GM13977 (cell line): ENCODE results near the gene BRSK1.

Source experiments
- DNase-seq: peaks from one replicate; pipeline ENCODE4 v3.0.0; 2012; ENCODE audit warnings: low spot score
- in situ Hi-C: fragments of 300-500 bp; cut with MboI; formaldehyde crosslinking; loops from one replicate; pipeline ENCODE4 v1.12.0; 2022; ENCODE audit warnings: low sequenced_read_pairs, low pct_unique_long_range_greater_than_20kb, mixed read lengths, inconsistent platforms; ENCODE audit not compliant: unreplicated experiment
- TF ChIP-seq, protein P1 (sequence below): IDR thresholded peaks from 2 replicates; pipeline ENCODE4 v1.5.1; 2012; ENCODE audit warnings: mild to moderate bottlenecking, control low read depth; ENCODE audit not compliant: insufficient read depth; ENCODE audit errors: extremely low read depth, missing control alignments

The BRSK1 gene

DNA sequence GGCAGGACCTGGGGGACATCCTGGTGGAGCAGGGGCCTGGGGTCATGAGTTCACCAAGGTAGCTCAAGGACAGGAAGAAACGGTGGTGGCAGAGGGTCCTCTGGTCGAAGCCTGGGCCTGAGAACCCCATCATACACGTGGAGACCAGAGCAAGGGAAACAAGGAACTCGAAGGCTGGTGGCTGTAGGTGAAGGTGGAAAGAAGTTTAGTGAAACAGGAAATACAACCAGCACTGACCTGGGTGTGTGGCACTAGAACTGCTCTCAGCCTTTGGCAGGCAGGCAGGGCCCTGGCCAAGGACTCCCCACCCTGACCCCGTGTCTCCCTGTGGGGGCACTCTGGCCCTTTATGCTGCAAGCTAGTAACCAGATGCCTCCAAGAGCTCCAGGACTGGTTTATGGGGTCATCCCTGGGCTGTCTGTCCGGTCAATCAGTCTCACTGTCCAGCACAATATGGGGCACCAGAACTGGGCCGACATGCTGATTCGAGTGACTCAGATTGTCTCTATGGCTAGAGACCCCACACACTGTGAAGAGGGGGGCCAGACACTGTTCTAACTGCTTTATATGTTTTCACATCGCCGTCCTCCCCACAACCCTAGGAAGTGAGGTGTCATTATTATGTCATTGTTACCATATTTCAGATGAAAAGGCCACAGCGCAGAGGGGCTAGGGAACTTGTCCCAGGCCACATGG lies 67.0 kb downstream of the BRSK1 start:
- no peak for DNase-seq
- in situ Hi-C loops = no loop called here

DNA sequence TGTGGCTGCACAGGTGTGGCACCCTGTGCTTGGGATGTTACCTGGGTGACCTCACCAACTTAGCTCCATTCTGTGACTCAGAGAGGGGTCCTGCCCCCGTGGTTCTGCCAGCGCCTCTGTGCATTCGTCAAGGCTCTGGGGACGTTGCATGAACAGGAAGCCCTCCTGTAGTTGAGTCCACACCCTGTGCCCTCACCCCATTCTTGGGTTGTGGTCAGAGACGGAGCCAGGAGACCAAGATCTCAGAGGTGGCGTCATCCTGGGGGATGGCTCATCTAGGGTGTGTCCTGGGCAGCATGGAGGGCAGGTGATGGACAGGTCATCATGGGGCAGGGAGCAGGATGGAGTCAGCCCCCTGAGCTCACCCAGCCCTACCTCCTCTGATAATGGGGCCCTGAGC lies 68.2 kb downstream of the BRSK1 start:
- in situ Hi-C loops = no loop called here
- TF ChIP-seq, protein P1, sequence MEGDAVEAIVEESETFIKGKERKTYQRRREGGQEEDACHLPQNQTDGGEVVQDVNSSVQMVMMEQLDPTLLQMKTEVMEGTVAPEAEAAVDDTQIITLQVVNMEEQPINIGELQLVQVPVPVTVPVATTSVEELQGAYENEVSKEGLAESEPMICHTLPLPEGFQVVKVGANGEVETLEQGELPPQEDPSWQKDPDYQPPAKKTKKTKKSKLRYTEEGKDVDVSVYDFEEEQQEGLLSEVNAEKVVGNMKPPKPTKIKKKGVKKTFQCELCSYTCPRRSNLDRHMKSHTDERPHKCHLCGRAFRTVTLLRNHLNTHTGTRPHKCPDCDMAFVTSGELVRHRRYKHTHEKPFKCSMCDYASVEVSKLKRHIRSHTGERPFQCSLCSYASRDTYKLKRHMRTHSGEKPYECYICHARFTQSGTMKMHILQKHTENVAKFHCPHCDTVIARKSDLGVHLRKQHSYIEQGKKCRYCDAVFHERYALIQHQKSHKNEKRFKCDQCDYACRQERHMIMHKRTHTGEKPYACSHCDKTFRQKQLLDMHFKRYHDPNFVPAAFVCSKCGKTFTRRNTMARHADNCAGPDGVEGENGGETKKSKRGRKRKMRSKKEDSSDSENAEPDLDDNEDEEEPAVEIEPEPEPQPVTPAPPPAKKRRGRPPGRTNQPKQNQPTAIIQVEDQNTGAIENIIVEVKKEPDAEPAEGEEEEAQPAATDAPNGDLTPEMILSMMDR = no peak
- DNase-seq = no peak

More for the DNA sequence above, 67.0 kb downstream of the BRSK1 start:
- TF ChIP-seq, protein P1 = no peak

DNA sequence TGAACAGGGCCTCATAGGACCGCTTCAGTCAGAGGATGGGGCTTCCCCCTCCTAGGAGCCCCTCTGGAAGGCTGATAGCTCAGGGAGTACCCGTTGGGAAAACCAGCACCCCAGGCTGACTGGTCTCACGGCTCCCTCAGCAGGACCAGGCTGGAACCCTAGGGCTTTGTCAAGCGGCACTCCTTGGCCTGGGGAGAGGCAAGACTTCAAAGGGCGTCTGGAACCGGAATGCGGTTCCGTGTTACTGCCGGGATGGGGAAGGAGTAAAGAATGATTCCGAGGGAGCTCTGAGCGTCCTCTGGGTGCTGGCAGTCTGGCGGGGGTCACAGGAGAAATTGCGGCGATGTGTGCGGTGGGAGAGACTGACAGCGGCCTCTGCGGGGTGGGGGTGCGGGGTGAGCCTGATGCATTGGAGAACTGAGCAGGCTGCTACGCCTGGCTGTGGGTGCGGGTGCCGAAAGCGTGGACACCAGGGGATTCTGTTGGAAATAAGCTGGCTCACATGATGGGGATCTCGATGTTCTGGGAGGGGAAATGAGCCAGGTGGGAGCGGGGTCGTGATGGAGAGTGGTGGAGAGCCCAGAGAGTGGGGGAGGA lies 68.8 kb downstream of the BRSK1 start:
- TF ChIP-seq, protein P1 = no peak
- no peak for DNase-seq
- in situ Hi-C loops = no loop called here

DNA sequence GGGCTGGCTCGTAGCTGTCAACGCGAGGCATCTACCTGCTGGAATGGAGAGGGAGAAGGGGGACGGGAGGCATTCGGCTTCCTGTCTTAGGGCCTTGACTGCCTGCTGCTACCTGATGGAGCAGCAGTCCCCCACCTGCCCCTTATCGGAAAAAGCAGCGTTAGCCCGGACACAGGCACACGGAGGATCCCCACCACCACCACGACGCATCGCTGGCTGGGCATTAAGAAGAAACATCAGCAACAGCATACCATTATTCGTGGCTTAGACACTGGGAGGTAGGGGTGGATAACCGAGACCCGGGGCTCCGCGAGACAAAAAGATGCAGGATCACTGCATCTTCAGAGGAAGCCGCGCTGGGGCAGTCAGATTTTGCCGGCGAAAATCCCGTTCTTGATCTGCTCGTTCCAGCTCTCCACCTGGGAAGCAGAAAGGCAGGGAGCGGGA lies 69.6 kb downstream of the BRSK1 start:
- in situ Hi-C loops = no loop called here
- no peak for DNase-seq
- TF ChIP-seq, protein P1 = no peak

DNA sequence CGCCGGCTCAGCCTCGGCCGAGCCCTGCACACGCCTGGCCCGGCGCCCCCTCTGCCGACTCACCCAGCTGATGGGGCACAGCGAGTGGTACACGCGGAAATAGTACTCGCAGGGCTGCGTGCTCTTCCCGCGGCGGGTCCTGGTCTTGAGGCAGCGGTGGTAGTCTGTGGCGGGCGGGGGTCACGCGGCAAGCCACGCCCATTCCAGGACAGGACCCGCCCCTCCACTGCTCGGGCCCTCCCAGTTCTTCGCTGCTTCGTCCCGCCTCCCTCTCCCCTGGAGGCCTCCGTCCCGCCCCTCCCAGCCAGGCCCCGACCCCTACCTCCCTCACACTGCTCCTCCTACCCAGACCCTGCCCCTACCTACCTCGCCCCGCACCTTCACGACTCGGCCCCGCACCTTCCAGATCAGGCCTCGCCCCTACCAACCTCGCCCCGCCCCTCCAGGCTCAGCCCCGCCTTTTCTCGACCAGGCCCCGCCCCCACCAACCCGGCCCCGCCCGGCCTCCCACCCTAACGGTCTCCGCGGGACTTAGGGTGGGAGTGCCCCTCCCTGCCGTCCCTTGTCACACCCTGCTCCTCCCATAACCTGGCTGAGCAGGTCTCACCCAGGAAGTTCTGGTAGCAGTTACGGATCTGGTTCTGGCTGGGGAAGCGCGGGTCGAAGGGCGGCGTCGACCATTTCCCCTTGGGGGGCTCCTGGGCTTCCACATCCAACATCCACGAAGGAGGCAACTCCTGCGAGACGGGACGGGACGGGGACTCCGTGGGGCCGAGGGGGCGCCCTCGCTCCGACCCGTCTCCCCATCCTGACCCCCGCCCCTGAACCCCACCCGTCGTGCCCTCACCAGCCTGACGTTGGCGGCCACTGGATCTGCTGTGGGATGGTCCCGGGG lies 70.3 kb downstream of the BRSK1 start:
- peak; percentile 94 for DNase-seq
- TF ChIP-seq, protein P1 = no peak
- in situ Hi-C loops = no loop called here

DNA sequence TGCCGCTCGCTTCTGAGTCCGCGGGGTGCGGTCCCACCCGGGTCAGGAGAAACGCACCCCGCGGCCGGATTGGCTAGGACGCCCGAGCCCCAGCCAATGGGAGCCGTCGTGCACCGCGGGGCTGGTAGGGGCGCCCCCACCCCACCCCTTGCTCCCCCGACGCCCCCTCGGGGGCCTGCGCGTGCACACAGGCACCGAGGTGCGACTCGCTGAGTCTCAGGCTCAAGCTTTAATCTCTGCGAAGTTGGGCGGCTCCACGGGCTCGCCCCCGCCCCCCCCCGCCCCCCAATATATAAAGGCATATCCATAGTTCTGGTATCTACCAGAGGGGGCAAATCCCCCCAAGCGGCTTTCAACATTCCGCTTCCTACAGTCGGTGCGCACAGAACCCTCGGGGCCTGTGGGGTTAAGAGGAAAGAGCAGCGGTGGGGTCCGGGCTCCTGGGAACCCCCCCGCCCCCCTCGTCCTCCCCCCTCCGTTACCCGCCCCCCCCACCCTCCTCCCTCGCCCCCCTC lies 71.0 kb downstream of the BRSK1 start, which contains the start of gene COX6B2:
TSS of gene COX6B2 (minus strand) at position 22 of the 515 bp plus-strand sequence. CDS start 198 bp downstream, outside the sequence.
- TF ChIP-seq, protein P1 = no peak
- in situ Hi-C loops = no loop called here
- DNase-seq = no peak
